GM19099 (cell line): ENCODE results near the gene LRFN2.

ENCODE experiments used
- POLR2A ChIP-seq: IDR thresholded peaks from 3 replicates; pipeline ENCODE4 v1.6.1; 2011; ENCODE audit warnings: low read depth; ENCODE audit not compliant: insufficient read length; ENCODE audit errors: extremely low read depth

LRFN2 gene

GRCh38 chr6:40391086-40391485 lies 196.1 kb downstream of the LRFN2 start:
- no peak for TF ChIP-seq POLR2A

DNA sequence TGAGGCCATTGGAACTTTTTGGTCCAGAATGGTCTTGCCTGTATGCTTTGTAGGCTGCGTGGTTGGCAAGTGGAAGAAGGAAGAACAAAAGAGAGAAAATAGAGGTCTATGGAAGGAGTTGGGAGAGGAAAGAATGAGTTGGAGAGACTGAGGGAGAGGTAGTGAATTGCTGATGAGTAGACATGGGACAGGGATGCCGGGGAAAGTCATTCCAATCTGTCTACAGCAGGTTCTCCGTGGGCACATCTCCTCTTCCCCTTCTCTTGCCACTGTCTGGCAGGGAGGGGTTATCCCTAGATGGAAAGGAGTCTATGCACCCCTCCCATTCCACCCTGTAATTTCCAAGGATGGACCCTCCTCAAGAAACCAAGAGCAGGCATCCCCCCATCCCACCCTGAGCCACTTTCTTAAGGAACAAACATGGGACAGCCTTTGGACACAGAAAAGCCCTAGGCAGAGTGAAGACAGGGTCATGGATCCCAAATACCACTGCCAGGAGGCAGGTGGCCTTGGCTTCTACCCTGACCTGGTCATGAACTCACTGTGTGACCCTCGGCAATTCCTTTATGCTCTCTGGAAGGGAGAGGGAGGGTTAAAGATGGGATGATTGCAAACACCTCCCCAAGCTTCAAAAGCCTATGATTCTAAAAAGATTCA lies 196.9 kb downstream of the LRFN2 start:
- TF ChIP-seq POLR2A: no peak

- TF ChIP-seq POLR2A: no peak
These were observed 197.9 kb downstream of the LRFN2 start for GRCh38 chr6:40389254-40389653.

DNA sequence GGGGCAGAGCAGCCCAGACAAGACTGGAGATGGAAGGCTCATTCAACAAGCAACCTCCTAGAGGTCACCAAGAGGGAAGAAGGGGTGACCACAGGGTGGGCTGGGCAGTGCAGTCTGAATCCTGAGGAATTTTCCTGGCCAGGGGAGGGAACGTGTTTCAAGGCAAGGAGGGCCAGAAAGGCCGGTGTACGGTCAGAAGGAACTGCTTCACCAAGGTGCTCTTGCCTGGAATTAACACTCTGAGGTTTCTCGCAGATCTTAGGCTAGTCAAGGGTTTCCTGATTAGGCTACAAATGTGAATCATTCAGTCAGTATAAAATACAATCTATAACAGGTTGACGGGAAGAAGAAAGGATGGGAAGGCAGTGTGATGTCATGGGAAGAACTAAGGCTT lies 199.3 kb downstream of the LRFN2 start:
- TF ChIP-seq POLR2A: no peak

DNA sequence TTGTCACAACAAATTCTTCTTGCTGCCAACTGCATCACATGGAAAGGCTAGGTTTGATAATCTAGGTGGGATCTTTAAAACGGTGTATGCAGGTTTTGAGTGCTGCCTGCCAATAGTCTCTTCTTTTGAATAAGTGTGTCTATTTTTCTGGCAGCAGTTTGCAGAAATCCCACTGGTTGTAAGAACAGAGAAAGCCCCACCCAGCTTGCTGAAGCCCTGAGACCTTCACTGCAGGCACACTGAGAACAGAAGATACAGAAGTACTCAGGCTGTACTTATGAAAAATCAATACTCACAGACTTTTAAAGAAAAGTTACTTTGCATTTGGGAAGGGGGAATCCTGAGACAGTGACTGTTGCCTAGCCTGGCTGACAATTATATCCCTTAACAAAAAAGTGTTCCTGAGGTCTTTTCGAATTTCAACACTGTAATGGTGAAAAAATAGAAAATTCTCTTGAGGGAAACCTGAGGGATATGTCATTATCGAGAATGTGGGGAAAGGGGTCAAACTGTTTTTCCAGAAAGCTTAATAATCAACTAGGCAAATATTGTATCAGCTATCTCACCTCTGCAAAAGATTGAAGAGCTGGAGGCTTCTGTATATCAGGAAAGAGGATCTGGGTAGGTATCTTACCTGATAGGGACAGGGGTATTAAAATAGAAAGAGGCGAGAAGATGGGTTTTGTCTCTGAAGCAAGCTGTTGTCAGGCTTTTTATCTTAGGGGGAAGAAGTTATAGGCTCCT lies 199.9 kb downstream of the LRFN2 start:
- TF ChIP-seq POLR2A: no peak

DNA sequence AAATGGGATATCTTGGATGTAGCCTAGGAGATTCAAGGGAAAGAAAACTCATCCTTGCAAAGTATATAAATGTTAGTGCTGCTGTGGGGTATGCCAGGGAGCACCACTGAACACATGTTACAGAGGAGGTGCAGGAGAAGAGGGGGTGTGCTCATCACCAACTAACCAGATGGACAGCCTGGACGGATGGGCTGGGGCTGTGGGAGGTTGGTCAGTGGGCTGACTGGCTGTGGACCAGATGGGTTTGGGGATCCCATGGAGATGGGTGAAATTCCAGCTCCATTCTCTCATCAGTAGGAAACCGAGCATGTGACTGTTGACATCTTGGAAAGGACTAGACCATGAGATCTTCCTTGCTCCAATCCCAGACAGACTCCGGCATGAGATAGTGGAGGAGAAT lies 201.0 kb downstream of the LRFN2 start:
- no peak for TF ChIP-seq POLR2A

- no peak for TF ChIP-seq POLR2A
These were observed 203.6 kb downstream of the LRFN2 start for GRCh38 chr6:40383348-40384115.

DNA sequence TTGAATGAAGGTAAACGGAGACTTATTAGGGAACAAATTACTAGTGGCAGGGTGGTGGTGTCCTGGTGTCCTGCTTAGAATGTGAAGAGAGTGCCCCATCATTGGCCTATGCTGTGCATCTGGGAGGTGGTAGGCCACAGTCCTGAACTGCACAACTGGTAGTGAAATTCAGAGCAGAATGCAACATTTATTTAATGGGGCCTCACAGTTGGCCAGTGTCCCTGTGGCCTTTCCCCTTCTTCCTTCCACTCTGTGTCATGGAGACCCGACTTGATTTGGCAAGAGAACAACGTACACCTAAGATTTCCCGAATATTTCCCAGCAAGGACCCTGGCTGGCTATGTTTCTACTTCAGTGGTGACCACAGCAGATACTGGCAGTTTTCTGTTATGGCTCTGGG lies 206.9 kb downstream of the LRFN2 start:
- no peak for TF ChIP-seq POLR2A

- TF ChIP-seq POLR2A: no peak
These were observed 207.4 kb downstream of the LRFN2 start for GRCh38 chr6:40379811-40380210.

DNA sequence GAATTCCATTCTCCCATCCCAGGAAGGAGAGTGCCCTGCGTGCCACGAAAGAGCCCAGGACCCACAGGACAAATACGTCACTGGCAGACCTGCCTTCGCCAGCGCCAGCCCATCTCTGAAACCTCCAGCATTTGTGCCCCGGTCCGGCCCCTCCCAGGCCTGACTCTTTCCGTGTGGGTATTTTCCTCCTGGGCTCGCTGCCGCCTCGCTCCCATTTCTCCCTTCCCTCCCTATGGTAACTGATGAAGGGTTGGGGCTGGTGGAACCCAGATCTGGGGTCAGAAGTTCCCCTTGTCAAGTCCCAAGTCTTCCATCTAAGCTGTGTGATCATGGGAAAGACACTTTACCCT lies 208.5 kb downstream of the LRFN2 start:
- no peak for TF ChIP-seq POLR2A

DNA sequence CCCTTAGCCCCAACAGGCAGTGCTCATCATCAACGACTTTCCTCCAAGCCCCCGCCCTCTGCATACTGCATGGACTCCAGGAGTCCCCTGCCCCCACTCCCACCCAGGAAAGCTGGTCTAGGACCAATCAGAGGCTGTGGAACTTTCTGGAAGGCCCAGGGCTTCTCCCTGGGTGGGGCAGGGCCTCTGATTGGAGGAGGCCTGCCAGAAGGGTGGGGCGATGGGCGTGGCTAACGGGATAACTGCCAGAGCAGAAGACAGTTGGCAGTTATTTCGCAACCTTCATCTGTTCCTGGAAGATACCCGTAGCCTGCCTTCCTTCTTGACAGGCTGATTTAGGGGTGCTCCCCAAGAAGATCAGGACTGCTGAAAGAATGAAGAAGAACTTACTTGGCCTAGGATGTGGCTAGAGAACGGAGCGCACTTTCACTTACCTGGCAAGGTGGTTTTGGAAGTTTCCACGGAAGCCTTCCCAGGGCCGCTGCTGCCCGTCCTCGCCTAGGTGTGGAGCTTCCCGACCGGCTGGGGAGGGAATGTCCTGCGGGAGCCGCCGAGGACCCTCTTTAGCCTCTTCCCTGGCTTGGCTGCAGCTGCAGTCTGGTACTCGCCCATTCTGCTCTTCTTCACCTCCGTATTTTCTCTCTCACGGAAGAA lies 209.0 kb downstream of the LRFN2 start:
- no peak for TF ChIP-seq POLR2A

GRCh38 chr6:40377173-40377806 lies 209.9 kb downstream of the LRFN2 start:
- TF ChIP-seq POLR2A: no peak

DNA sequence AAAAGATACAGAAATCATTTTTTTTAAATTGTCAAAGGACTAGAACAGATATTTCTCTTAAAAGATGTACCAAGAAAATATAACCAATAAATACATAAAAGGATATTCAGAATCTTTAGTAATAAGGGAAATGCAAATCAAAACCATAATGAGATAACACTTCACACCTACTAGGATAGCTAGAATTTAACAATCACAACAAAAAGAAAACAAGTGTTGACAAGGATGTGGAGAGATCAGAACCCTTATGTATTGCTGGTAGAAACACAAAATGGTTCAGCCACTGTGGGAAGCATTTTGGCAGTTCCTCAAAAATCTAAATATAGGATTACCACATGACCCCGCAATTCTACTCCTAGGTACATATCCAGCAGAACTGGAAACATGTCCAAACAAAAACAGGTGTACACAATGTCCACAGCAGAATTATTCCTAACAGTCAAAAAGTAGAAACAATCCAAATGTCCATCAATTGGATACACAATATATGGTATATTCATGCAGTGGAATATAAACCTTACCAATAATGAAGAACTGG lies 211.0 kb downstream of the LRFN2 start:
- no peak for TF ChIP-seq POLR2A

- TF ChIP-seq POLR2A: no peak
These were observed 213.9 kb downstream of the LRFN2 start for GRCh38 chr6:40373267-40373666.

- TF ChIP-seq POLR2A: no peak
These were observed 215.5 kb downstream of the LRFN2 start for GRCh38 chr6:40371621-40372020.
